Nephron progenitor cell (in vitro differentiated cells): ENCODE measurements around the gene FLRT1.

Experiments
- DNase-seq: peaks from one replicate; pipeline ENCODE4 v3.0.0; 2021
- H3K27ac Mint-ChIP-seq: 2 replicates; pipeline ENCODE4 v1.8.0; 2021; ENCODE audit warnings: mild to moderate bottlenecking, moderate library complexity, mixed read lengths
- H3K27me3 Mint-ChIP-seq: 2 replicates; pipeline ENCODE4 v1.8.0; 2021; ENCODE audit warnings: mild to moderate bottlenecking, low read depth, mixed read lengths; ENCODE audit not compliant: poor library complexity
- H3K36me3 Mint-ChIP-seq: 2 replicates; pipeline ENCODE4 v1.8.0; 2021; ENCODE audit warnings: low read depth, mixed read lengths
- H3K4me1 Mint-ChIP-seq: 2 replicates; pipeline ENCODE4 v1.8.0; 2021; ENCODE audit warnings: mixed read lengths
- H3K4me3 Mint-ChIP-seq: 2 replicates; pipeline ENCODE4 v1.8.0; 2021; ENCODE audit warnings: mild to moderate bottlenecking, moderate library complexity, mixed read lengths
- H3K9me3 Mint-ChIP-seq: 2 replicates; pipeline ENCODE4 v1.8.0; 2021; ENCODE audit warnings: mild to moderate bottlenecking, moderate library complexity, mixed read lengths
- TF ChIP-seq, protein P1 (sequence below): fragments of 200-600 bp; sonication (generic); IDR thresholded peaks from 2 replicates; pipeline ENCODE4 v1.5.0; 2021; ENCODE audit warnings: antibody characterized with exemption

Gene FLRT1

GRCh38 chr11:63993993-63994392 is 41.7 kb upstream of the FLRT1 start:
- peaks cover 5% of the 10 kb centered on the region for H3K27me3 Mint-ChIP-seq
- H3K9me3 Mint-ChIP-seq: no peaks in the 10 kb centered on the region
- TF ChIP-seq, protein P1, sequence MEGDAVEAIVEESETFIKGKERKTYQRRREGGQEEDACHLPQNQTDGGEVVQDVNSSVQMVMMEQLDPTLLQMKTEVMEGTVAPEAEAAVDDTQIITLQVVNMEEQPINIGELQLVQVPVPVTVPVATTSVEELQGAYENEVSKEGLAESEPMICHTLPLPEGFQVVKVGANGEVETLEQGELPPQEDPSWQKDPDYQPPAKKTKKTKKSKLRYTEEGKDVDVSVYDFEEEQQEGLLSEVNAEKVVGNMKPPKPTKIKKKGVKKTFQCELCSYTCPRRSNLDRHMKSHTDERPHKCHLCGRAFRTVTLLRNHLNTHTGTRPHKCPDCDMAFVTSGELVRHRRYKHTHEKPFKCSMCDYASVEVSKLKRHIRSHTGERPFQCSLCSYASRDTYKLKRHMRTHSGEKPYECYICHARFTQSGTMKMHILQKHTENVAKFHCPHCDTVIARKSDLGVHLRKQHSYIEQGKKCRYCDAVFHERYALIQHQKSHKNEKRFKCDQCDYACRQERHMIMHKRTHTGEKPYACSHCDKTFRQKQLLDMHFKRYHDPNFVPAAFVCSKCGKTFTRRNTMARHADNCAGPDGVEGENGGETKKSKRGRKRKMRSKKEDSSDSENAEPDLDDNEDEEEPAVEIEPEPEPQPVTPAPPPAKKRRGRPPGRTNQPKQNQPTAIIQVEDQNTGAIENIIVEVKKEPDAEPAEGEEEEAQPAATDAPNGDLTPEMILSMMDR: no peak
- H3K4me3 Mint-ChIP-seq: no peak overlapping the region
- peaks cover 18% of the 10 kb centered on the region for H3K4me1 Mint-ChIP-seq
- DNase-seq: no peak
- H3K27ac Mint-ChIP-seq: no peak overlapping the region
- peaks cover 61% of the 10 kb centered on the region for H3K36me3 Mint-ChIP-seq

GRCh38 chr11:63996512-63996911 is 39.2 kb upstream of the FLRT1 start:
- TF ChIP-seq, protein P1: no peak
- DNase-seq: no peak
- H3K27ac Mint-ChIP-seq: no peak overlapping the region
- H3K4me3 Mint-ChIP-seq: no peak overlapping the region
- H3K27me3 Mint-ChIP-seq: peaks cover 22% of the 10 kb centered on the region
- peaks cover 18% of the 10 kb centered on the region for H3K4me1 Mint-ChIP-seq
- peaks cover 41% of the 10 kb centered on the region for H3K36me3 Mint-ChIP-seq
- no peaks in the 10 kb centered on the region for H3K9me3 Mint-ChIP-seq

- TF ChIP-seq, protein P1: no peak
- peaks cover 35% of the 10 kb centered on the region for H3K36me3 Mint-ChIP-seq
- no peak overlapping the region for H3K4me3 Mint-ChIP-seq
- peaks cover 26% of the 10 kb centered on the region for H3K27me3 Mint-ChIP-seq
- H3K9me3 Mint-ChIP-seq: no peaks in the 10 kb centered on the region
- H3K27ac Mint-ChIP-seq: no peak overlapping the region
- H3K4me1 Mint-ChIP-seq: peaks cover 24% of the 10 kb centered on the region
- no peak for DNase-seq
These were observed 38.5 kb upstream of the FLRT1 start for GRCh38 chr11:63997104-63997700.

DNA sequence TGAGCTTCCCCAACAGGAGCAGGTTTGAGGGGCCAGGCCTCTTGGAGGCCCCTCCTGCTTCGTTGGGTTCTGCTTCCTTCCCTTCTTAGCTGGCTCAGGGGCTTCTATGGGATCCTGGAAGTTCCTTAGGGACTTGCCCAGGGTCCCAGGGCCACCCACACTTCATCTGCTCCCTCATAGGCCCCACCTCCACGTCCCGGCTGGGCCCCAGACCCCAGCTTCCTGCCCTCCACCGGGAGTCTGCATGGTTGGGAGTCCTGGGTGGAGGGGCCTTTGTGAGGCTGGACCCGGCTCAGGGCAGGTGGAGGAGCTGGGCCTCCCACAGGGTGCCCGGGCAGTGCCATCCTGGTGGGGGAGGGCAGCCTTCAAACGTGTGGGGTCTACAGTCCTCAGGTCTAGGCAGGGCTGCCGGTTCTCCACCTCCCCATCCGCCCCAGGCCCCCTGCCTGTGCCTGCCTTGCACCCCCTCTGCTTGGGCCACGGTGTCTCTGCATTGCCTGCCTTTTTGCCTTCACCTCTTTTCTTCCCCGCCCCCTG is 37.9 kb upstream of the FLRT1 start:
- peaks cover 26% of the 10 kb centered on the region for H3K27me3 Mint-ChIP-seq
- H3K36me3 Mint-ChIP-seq: peaks cover 33% of the 10 kb centered on the region
- no peaks in the 10 kb centered on the region for H3K9me3 Mint-ChIP-seq
- TF ChIP-seq, protein P1: no peak
- H3K4me3 Mint-ChIP-seq: peak overlapping the region; percentile 28
- H3K27ac Mint-ChIP-seq: no peak overlapping the region
- H3K4me1 Mint-ChIP-seq: peaks cover 28% of the 10 kb centered on the region
- DNase-seq: no peak

DNA sequence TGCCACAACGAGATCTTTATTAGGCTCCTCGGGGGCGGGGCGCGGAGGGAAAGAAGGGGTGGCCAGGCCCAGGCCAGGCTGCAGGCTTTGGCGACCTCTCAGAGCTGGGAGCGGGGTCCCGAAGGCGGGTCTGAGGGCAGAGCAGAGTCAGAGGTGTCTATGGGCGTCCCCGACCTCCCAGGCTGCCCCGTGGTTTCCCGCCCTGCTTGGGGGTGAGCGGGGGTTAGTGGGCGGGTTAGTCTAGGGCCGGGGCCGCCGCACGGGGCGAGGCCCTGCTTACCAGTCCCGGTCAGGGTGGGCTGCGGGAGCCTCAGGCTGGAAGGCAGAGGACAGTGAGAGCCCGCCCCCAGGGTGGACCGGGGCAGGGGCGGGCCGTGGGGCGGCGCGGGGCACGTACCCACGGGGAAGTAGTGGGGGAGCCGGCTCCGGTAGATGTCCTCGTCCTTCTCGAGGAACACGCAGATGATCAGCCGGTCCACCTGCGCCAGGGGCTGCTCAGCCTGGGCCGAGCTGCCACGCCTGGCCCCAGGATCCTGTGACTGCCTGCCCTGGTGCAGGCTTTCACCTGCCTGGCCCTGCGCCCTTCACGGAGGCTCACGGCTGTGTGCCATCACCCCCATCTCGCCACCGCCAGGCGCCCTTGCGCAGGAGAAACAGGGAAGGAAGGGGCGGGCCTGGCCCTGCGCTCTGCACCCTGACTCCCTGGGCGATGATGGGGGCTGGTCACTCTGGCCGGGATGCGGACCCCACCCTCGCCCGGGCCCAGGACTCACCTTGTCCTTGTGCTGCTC is 37.0 kb upstream of the FLRT1 start:
- H3K27ac Mint-ChIP-seq: no peak overlapping the region
- TF ChIP-seq, protein P1: no peak
- DNase-seq: peak; percentile 52
- H3K27me3 Mint-ChIP-seq: peaks cover 33% of the 10 kb centered on the region
- H3K9me3 Mint-ChIP-seq: no peaks in the 10 kb centered on the region
- H3K4me3 Mint-ChIP-seq: peak overlapping the region; percentile 28
- peaks cover 28% of the 10 kb centered on the region for H3K4me1 Mint-ChIP-seq
- peaks cover 27% of the 10 kb centered on the region for H3K36me3 Mint-ChIP-seq
